ENCODE data around the gene PRKAA1.
"Not testable (repeated sequence)": the region's sequence is repeated elsewhere in the genome, so short reads cannot be mapped to it uniquely, and the experiment has no call there.

PRKAA1 gene

DNA sequence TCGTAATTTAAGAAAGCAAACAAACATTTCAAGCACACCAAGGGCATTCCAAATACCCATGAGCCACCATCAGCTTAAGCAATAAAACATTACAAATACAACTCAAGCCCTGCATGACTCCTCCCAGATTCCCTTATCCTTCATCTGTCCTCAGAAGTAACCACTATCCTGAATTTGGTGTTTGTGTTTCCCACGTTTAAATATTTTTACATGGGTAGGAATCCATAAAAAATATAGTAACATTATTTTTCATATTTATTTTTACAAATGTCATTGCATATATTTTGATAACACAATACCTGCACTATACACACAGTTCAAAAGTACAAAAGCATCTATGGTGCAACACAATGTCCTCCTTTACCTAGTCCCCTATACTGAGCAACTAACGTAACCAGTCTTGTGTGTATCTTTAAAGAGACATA is 6.4 kb downstream of the PRKAA1 start:
- peaks cover 13% of the 10 kb centered on the region; the same call in 1 of the 2 replicates for H3K36me3 ChIP-seq (ENCODE audit: insufficient read depth, low read length)
- no peak overlapping the region for H2AFZ ChIP-seq (ENCODE audit: low read length)
- H3F3A ChIP-seq (ENCODE audit: low read depth), result no peaks in the 10 kb centered on the region
- H3K4me3 ChIP-seq (ENCODE audit: low read length, poor library complexity, severe bottlenecking), result peak overlapping the region; percentile 56
- no peaks in the 10 kb centered on the region for H3K9me2 ChIP-seq (replicated peaks; ENCODE audit: low read depth, low read length)
- TF ChIP-seq EZH2phosphoT487 (IDR thresholded peaks at IDR 0.05; ENCODE audit: borderline replicate concordance), result no peak
- TF ChIP-seq, protein P1, sequence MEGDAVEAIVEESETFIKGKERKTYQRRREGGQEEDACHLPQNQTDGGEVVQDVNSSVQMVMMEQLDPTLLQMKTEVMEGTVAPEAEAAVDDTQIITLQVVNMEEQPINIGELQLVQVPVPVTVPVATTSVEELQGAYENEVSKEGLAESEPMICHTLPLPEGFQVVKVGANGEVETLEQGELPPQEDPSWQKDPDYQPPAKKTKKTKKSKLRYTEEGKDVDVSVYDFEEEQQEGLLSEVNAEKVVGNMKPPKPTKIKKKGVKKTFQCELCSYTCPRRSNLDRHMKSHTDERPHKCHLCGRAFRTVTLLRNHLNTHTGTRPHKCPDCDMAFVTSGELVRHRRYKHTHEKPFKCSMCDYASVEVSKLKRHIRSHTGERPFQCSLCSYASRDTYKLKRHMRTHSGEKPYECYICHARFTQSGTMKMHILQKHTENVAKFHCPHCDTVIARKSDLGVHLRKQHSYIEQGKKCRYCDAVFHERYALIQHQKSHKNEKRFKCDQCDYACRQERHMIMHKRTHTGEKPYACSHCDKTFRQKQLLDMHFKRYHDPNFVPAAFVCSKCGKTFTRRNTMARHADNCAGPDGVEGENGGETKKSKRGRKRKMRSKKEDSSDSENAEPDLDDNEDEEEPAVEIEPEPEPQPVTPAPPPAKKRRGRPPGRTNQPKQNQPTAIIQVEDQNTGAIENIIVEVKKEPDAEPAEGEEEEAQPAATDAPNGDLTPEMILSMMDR (conservative IDR thresholded peaks at IDR 0.05; ENCODE audit: low read length), result no peak
- peak overlapping the region; percentile 95 for H3K4me2 ChIP-seq (ENCODE audit: low read depth, low read length, poor library complexity, severe bottlenecking)
- peaks cover 83% of the 10 kb centered on the region for H4K20me1 ChIP-seq (ENCODE audit: insufficient read depth, low read length, poor library complexity, severe bottlenecking)
- H3K79me2 ChIP-seq (ENCODE audit: insufficient read depth, low read length), result peaks cover 98% of the 10 kb centered on the region
- H3K9me3 ChIP-seq (ENCODE audit: insufficient read depth, low read depth, low read length), result peaks cover 8% of the 10 kb centered on the region; the same call in 1 of the 2 replicates
- peak overlapping the region; percentile 37 for H3K9ac ChIP-seq (ENCODE audit: low read depth, low read length, poor library complexity, severe bottlenecking)
- H3K4me1 ChIP-seq (ENCODE audit: insufficient read depth, low read length, poor library complexity, severe bottlenecking), result peaks cover 46% of the 10 kb centered on the region
- H3K27me3 ChIP-seq (ENCODE audit: insufficient read depth, low read length, poor library complexity, severe bottlenecking), result no peaks in the 10 kb centered on the region

DNA sequence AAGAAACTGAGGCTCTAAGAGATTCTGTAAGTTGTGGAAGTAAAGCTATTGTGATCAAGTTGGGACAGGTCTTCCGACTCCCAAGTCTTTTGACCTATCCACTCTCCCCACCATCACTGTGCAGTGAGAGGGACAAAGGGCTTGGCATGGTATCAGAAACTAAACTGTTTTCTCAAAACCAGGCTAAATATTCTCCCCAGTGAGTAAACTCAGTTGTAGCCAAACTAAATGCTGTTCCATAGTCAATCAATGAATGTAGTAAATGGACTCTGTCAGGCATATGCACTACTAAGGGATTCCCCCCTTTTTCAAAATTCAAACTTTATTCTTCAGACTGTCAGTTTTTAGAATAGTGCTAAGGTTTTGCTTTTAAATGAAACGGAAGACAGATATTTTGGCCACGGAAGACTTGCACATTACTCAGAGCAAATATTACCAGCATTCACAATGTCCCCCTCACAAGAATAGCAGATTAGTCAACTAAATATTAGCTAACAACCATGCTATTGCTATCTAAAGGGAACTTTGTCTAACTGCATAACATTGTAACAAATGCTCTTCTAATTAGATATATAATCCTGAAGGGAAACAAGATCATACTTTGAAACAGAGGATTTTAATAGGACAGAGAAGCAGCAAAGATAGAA is 7.1 kb downstream of the PRKAA1 start:
- H3K4me2 ChIP-seq (ENCODE audit: low read depth, low read length, poor library complexity, severe bottlenecking), result peak overlapping the region; percentile 95
- no peaks in the 10 kb centered on the region for H3F3A ChIP-seq (ENCODE audit: low read depth)
- H3K4me3 ChIP-seq (ENCODE audit: low read length, poor library complexity, severe bottlenecking), result peak overlapping the region; percentile 56
- H2AFZ ChIP-seq (ENCODE audit: low read length), result no peak overlapping the region
- TF ChIP-seq EZH2phosphoT487 (IDR thresholded peaks at IDR 0.05; ENCODE audit: borderline replicate concordance), result no peak
- TF ChIP-seq, protein P1 (conservative IDR thresholded peaks at IDR 0.05; ENCODE audit: low read length), result no peak
- H3K9ac ChIP-seq (ENCODE audit: low read depth, low read length, poor library complexity, severe bottlenecking), result peak overlapping the region; percentile 37
- peaks cover 98% of the 10 kb centered on the region for H3K79me2 ChIP-seq (ENCODE audit: insufficient read depth, low read length)
- H3K36me3 ChIP-seq (ENCODE audit: insufficient read depth, low read length), result peaks cover 17% of the 10 kb centered on the region; the same call in 1 of the 2 replicates
- H3K9me2 ChIP-seq (replicated peaks; ENCODE audit: low read depth, low read length), result no peaks in the 10 kb centered on the region
- H3K27me3 ChIP-seq (ENCODE audit: insufficient read depth, low read length, poor library complexity, severe bottlenecking), result no peaks in the 10 kb centered on the region
- H4K20me1 ChIP-seq (ENCODE audit: insufficient read depth, low read length, poor library complexity, severe bottlenecking), result peaks cover 83% of the 10 kb centered on the region
- H3K9me3 ChIP-seq (ENCODE audit: insufficient read depth, low read depth, low read length), result peaks cover 8% of the 10 kb centered on the region; the same call in 1 of the 2 replicates
- peaks cover 40% of the 10 kb centered on the region for H3K4me1 ChIP-seq (ENCODE audit: insufficient read depth, low read length, poor library complexity, severe bottlenecking)

DNA sequence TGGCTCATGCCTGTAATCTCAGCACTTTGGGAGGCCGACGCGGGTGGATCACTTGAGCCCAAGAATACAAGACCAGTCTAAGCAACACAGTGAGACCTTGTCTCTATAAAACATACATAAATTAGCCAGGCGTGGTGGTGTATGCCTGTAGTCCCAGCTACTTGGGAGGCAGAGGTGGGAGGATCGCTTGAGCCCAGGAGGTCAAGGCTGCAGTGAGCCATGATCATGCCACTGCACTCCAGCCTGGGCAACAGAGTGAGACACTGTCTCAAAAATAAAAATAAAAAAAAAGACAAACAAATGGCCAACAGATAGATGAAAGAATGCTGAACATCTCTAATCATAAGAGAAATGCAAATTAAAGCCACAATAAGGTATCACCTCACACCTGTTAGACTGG is 9.2 kb downstream of the PRKAA1 start:
- H3K4me2 ChIP-seq (ENCODE audit: low read depth, low read length, poor library complexity, severe bottlenecking); H3K9me3 ChIP-seq (ENCODE audit: insufficient read depth, low read depth, low read length); H3K4me3 ChIP-seq (ENCODE audit: low read length, poor library complexity, severe bottlenecking); H3K27me3 ChIP-seq (ENCODE audit: insufficient read depth, low read length, poor library complexity, severe bottlenecking); H3K9me2 ChIP-seq (replicated peaks; ENCODE audit: low read depth, low read length); H3K9ac ChIP-seq (ENCODE audit: low read depth, low read length, poor library complexity, severe bottlenecking); H2AFZ ChIP-seq (ENCODE audit: low read length); H3F3A ChIP-seq (ENCODE audit: low read depth): not testable (repeated sequence)
- H4K20me1 ChIP-seq (ENCODE audit: insufficient read depth, low read length, poor library complexity, severe bottlenecking), result peaks cover 81% of the 10 kb centered on the region
- H3K4me1 ChIP-seq (ENCODE audit: insufficient read depth, low read length, poor library complexity, severe bottlenecking), result peaks cover 32% of the 10 kb centered on the region
- peaks cover 18% of the 10 kb centered on the region; the same call in 1 of the 2 replicates for H3K36me3 ChIP-seq (ENCODE audit: insufficient read depth, low read length)
- H3K79me2 ChIP-seq (ENCODE audit: insufficient read depth, low read length), result peaks cover 98% of the 10 kb centered on the region

DNA sequence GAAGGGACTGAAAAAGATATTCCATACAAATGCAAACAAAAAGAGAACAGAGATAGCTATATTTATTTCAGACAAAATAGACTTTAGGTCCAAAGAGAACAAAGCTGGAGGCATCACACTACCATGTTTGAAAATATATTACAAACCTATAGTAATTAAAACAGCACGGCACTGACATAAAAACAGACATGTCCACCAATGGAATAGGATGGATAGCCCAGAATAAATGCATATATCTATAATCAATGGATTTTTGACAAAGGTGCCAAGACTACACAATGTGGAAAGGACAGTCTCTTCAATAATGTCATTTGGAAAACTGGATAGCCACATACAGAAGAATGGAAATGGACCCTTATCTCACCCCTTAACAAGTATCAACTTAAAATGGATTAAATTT is 10.2 kb downstream of the PRKAA1 start:
- no peaks in the 10 kb centered on the region for H3K27me3 ChIP-seq (ENCODE audit: insufficient read depth, low read length, poor library complexity, severe bottlenecking)
- TF ChIP-seq EZH2phosphoT487 (IDR thresholded peaks at IDR 0.05; ENCODE audit: borderline replicate concordance), result no peak
- TF ChIP-seq, protein P1 (conservative IDR thresholded peaks at IDR 0.05; ENCODE audit: low read length), result no peak
- no peaks in the 10 kb centered on the region for H3K9me2 ChIP-seq (replicated peaks; ENCODE audit: low read depth, low read length)
- no peak overlapping the region for H3K9ac ChIP-seq (ENCODE audit: low read depth, low read length, poor library complexity, severe bottlenecking)
- peaks cover 81% of the 10 kb centered on the region for H4K20me1 ChIP-seq (ENCODE audit: insufficient read depth, low read length, poor library complexity, severe bottlenecking)
- H3K79me2 ChIP-seq (ENCODE audit: insufficient read depth, low read length), result peaks cover 97% of the 10 kb centered on the region
- peaks cover 18% of the 10 kb centered on the region; the same call in 1 of the 2 replicates for H3K36me3 ChIP-seq (ENCODE audit: insufficient read depth, low read length)
- H2AFZ ChIP-seq (ENCODE audit: low read length), result no peak overlapping the region
- peaks cover 24% of the 10 kb centered on the region for H3K4me1 ChIP-seq (ENCODE audit: insufficient read depth, low read length, poor library complexity, severe bottlenecking)
- H3K4me2 ChIP-seq (ENCODE audit: low read depth, low read length, poor library complexity, severe bottlenecking), result no peak overlapping the region
- no peaks in the 10 kb centered on the region for H3F3A ChIP-seq (ENCODE audit: low read depth)
- peaks cover 8% of the 10 kb centered on the region; the same call in 1 of the 2 replicates for H3K9me3 ChIP-seq (ENCODE audit: insufficient read depth, low read depth, low read length)
- H3K4me3 ChIP-seq (ENCODE audit: low read length, poor library complexity, severe bottlenecking), result no peak overlapping the region

DNA sequence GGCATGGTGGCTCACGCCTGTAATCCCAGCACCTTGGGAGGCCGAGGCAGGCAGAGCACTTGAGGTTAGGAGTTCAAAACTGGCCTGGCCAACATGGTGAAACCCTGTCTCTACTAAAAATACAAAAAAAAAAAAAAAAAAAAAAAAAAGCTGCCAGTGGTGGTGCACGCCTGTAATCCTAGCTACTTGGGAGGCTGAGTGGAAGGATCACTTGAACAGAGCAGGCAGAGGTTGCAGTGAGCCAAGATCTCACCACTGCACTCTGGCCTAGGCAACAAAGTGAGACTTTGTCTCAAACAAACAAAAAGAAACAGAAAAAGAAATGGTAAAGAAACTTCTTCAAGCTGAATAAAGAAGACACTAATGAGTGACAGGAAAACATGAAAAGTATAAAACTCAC is 11.5 kb downstream of the PRKAA1 start:
- not testable (repeated sequence) for H3K27me3 ChIP-seq (ENCODE audit: insufficient read depth, low read length, poor library complexity, severe bottlenecking); H2AFZ ChIP-seq (ENCODE audit: low read length); H3K4me3 ChIP-seq (ENCODE audit: low read length, poor library complexity, severe bottlenecking)

More for the DNA sequence above, 11.5 kb downstream of the PRKAA1 start:
- not testable (repeated sequence) for H3F3A ChIP-seq (ENCODE audit: low read depth); H3K9me3 ChIP-seq (ENCODE audit: insufficient read depth, low read depth, low read length); H3K9ac ChIP-seq (ENCODE audit: low read depth, low read length, poor library complexity, severe bottlenecking); H3K4me2 ChIP-seq (ENCODE audit: low read depth, low read length, poor library complexity, severe bottlenecking); H3K9me2 ChIP-seq (replicated peaks; ENCODE audit: low read depth, low read length)
- peaks cover 81% of the 10 kb centered on the region for H4K20me1 ChIP-seq (ENCODE audit: insufficient read depth, low read length, poor library complexity, severe bottlenecking)
- peaks cover 97% of the 10 kb centered on the region for H3K79me2 ChIP-seq (ENCODE audit: insufficient read depth, low read length)
- peaks cover 18% of the 10 kb centered on the region; the same call in 1 of the 2 replicates for H3K36me3 ChIP-seq (ENCODE audit: insufficient read depth, low read length)
- peaks cover 21% of the 10 kb centered on the region for H3K4me1 ChIP-seq (ENCODE audit: insufficient read depth, low read length, poor library complexity, severe bottlenecking)

Measured in Loucy (cell line).